ENCODE results near the gene LRP1. TPM values are rescaled to one million over a fixed set of nuclear protein-coding genes. Genes with fewer than 3 reads are reported as not detected.

Gene LRP1
- total and polyA plus RNA-seq, 2 of the 13 experiments (the other 11 are each of a cell fraction or from before 2014, with no cell fraction given) = 14.7 to 30.8 TPM

GRCh38 chr12:57229634-57230380, 101.5 kb downstream of the LRP1 start, which contains the start of gene SHMT2 (continued):
- TF ChIP-seq IKZF1 (IDR thresholded peaks at IDR 0.05) = no peak
- TF ChIP-seq ZNF580 (CRISPR knock-in tag; IDR thresholded peaks at IDR 0.05; ENCODE audit: borderline replicate concordance, low read depth) = peak; percentile 23; the same call in 1 of the 2 replicates
- TF ChIP-seq TEF (CRISPR knock-in tag; IDR thresholded peaks at IDR 0.05) = no peak
- TF ChIP-seq ZXDC (CRISPR knock-in tag; IDR thresholded peaks at IDR 0.05) = peak; percentile 64
- no peak for TF ChIP-seq SOX13 (IDR thresholded peaks at IDR 0.05)
- no peak for TF ChIP-seq SOX13 (CRISPR knock-in tag; conservative IDR thresholded peaks at IDR 0.05 in 1 of 2, IDR thresholded peaks at IDR 0.05 in 1 of 2)
- no peak for TF ChIP-seq FOXJ3 (CRISPR knock-in tag; IDR thresholded peaks at IDR 0.05; ENCODE audit: borderline replicate concordance)
- TF ChIP-seq ZSCAN25 (CRISPR knock-in tag; IDR thresholded peaks at IDR 0.05) = 0 out of 2 replicates have a peak, but pooled peaks have one; percentile 11
- TF ChIP-seq BRCA1 (CRISPR knock-in tag; IDR thresholded peaks at IDR 0.05) = no peak; the same call in 1 of the 2 replicates
- TF ChIP-seq POGK (CRISPR knock-in tag; conservative IDR thresholded peaks at IDR 0.05) = peak; percentile 93
- no peak for TF ChIP-seq TERF1 (CRISPR knock-in tag; IDR thresholded peaks at IDR 0.05)
- no peak for TF ChIP-seq NBN (conservative IDR thresholded peaks at IDR 0.05)
- peak; percentile 62; the same call in 1 of the 3 replicates for TF ChIP-seq MXI1 (IDR thresholded peaks at IDR 0.05; ENCODE audit: borderline replicate concordance, low read depth, low read length)
- no peak; the same call in 1 of the 2 replicates for TF ChIP-seq ISL2 (CRISPR knock-in tag; IDR thresholded peaks at IDR 0.05)
- TF ChIP-seq ZNF557 (CRISPR knock-in tag; IDR thresholded peaks at IDR 0.05) = no peak
- 0 out of 2 replicates have a peak, but pooled peaks have one; percentile 11 for TF ChIP-seq FOXK1 (CRISPR knock-in tag; IDR thresholded peaks at IDR 0.05; ENCODE audit: borderline replicate concordance, low read depth)
- TF ChIP-seq SIN3B (IDR thresholded peaks at IDR 0.05; ENCODE audit: low read length) = no peak
- no peak for TF ChIP-seq SNRNP70 (IDR thresholded peaks at IDR 0.05; ENCODE audit: low read depth, low read length)
- no peak for TF ChIP-seq BCL6 (CRISPR knock-in tag; IDR thresholded peaks at IDR 0.05)
- TF ChIP-seq DRAP1 (CRISPR knock-in tag; IDR thresholded peaks at IDR 0.05) = no peak
- TF ChIP-seq ZNF232 (CRISPR knock-in tag; IDR thresholded peaks at IDR 0.05; ENCODE audit: borderline replicate concordance) = peak; percentile 64; the same call in 1 of the 2 replicates

Data from HepG2 (cell line).